H1 (cell line): ENCODE results near the gene UBE2J1. TPM values are rescaled to one million over a fixed set of nuclear protein-coding genes. Genes with fewer than 3 reads are reported as not detected.

Experiments
- CTCF ChIA-PET: fragments of 300-600 bp; sonication (Branson Sonifier 250); formaldehyde crosslinking; loops from one replicate; lab custom pipeline; 2021; ENCODE audit not compliant: partially characterized antibody; lab: Charles Lee
- POLR2A ChIA-PET: fragments of 300-600 bp; sonication (Branson Sonifier 250); formaldehyde crosslinking; loops from one replicate; lab custom pipeline; 2021; ENCODE audit warnings: inconsistent platforms; ENCODE audit not compliant: partially characterized antibody; lab: Charles Lee
- DNase-seq, 2 experiments: peaks; one replicate each; pipeline versions ENCODE4 v3.0.0 to v3.0.0-alpha.2; 2010 to 2022; ENCODE audit warnings: low spot score in 2 of 2, low read depth in 1 of 2, mixed read lengths in 1 of 2
- FAIRE-seq: peaks from 2 replicates; lab custom pipeline; 2011; peaks lifted over from hg19 to GRCh38; lab: Jason Lieb, UNC
- H2AFZ ChIP-seq: 2 replicates; pipeline ENCODE4 v1.8.1; 2012; ENCODE audit warnings: low read length, inconsistent platforms
- H2AK5ac ChIP-seq: 2 replicates; pipeline ENCODE4 v1.6.1; 2013; ENCODE audit warnings: low read depth, low read length
- H2BK120ac ChIP-seq: replicated peaks from 2 replicates; pipeline ENCODE3; 2013; ENCODE audit warnings: low read depth, low read length, inconsistent platforms
- H2BK12ac ChIP-seq: 2 replicates; pipeline ENCODE4 v1.6.1; 2013; ENCODE audit warnings: low read depth, low read length
- H2BK15ac ChIP-seq: 2 replicates; pipeline ENCODE4 v1.6.1; 2013; ENCODE audit warnings: low read length
- H2BK20ac ChIP-seq: 2 replicates; pipeline ENCODE4 v1.6.1; 2013; ENCODE audit warnings: low read length
- H2BK5ac ChIP-seq: 2 replicates; pipeline ENCODE4 v1.6.1; 2013; ENCODE audit warnings: low read depth, low read length
- H3K14ac ChIP-seq: 2 replicates; pipeline ENCODE4 v1.6.1; 2013; ENCODE audit warnings: inconsistent platforms; ENCODE audit not compliant: insufficient read length
- H3K18ac ChIP-seq: 2 replicates; pipeline ENCODE4 v1.6.1; 2013; ENCODE audit warnings: low read length; ENCODE audit errors: extremely low read depth
- H3K23ac ChIP-seq: 2 replicates; pipeline ENCODE4 v1.6.1; 2013; ENCODE audit warnings: inconsistent platforms; ENCODE audit not compliant: insufficient read length
- H3K23me2 ChIP-seq: 2 replicates; pipeline ENCODE4 v1.6.1; 2013; ENCODE audit warnings: low read depth, low read length
- H3K27ac ChIP-seq: 2 replicates; pipeline ENCODE4 v1.6.1; 2011; ENCODE audit warnings: low read depth, low read length, inconsistent platforms
- H3K27me3 ChIP-seq, 4 experiments: replicated peaks in 1 of 4; 1 replicate in 1 of 4; 2 replicates in 3 of 4; pipeline versions ENCODE4 v1.6.1 to v1.8.1; 2011 to 2013; ENCODE audit warnings: low read length in 3 of 4, mild to moderate bottlenecking in 3 of 4, inconsistent platforms in 2 of 4, mixed read lengths in 2 of 4, moderate library complexity in 1 of 4; ENCODE audit not compliant: control insufficient read depth in 3 of 4, insufficient read depth in 3 of 4; ENCODE audit errors: extremely low read depth in 1 of 4
- H3K36me3 ChIP-seq, 4 experiments: 2 replicates each; pipeline versions ENCODE4 v1.6.1 to v1.8.1; 2011 to 2013; ENCODE audit warnings: mild to moderate bottlenecking in 4 of 4, low read length in 3 of 4, moderate library complexity in 2 of 4, control low read depth in 1 of 4, inconsistent platforms in 1 of 4; ENCODE audit not compliant: insufficient read depth in 4 of 4, control insufficient read depth in 2 of 4
- H3K4ac ChIP-seq: replicated peaks from 2 replicates; pipeline ENCODE3; 2013; ENCODE audit warnings: low read length, low read depth, mixed read lengths, inconsistent platforms; ENCODE audit not compliant: insufficient read length
- H3K4me1 ChIP-seq, 4 experiments: replicated peaks in 1 of 4; 1 replicate in 1 of 4; 2 replicates in 3 of 4; pipeline versions ENCODE4 v1.6.1 to v1.8.1; 2011 to 2013; ENCODE audit warnings: low read length in 3 of 4, inconsistent platforms in 2 of 4, mixed read lengths in 1 of 4; ENCODE audit not compliant: insufficient read depth in 4 of 4, control insufficient read depth in 3 of 4
- H3K4me2 ChIP-seq, 2 experiments: 2 replicates each; pipeline versions ENCODE4 v1.6.1 to v1.8.1; 2011 to 2013; ENCODE audit warnings: low read depth in 2 of 2, low read length in 2 of 2, control low read depth in 1 of 2, inconsistent platforms in 1 of 2, mild to moderate bottlenecking in 1 of 2; ENCODE audit not compliant: insufficient read depth in 1 of 2
- H3K4me3 ChIP-seq, 4 experiments: fragments of 200-600, 300-600 bp in 1 of 4; sonication (generic), shearing (Covaris generic), sonication (Bioruptor Twin) in 1 of 4; 2 replicates each; pipeline versions ENCODE4 v1.5.1 to v1.8.1; 2011 to 2016; ENCODE audit warnings: low read length in 4 of 4, low read depth in 3 of 4, control low read depth in 2 of 4, inconsistent platforms in 2 of 4, mild to moderate bottlenecking in 2 of 4, mixed read lengths in 1 of 4, moderate library complexity in 1 of 4; ENCODE audit not compliant: insufficient read depth in 2 of 4; ENCODE audit errors: extremely low read depth in 1 of 4
- H3K56ac ChIP-seq: replicated peaks from 2 replicates; pipeline ENCODE3; 2013; ENCODE audit warnings: low read depth, mild to moderate bottlenecking, mixed read lengths, low read length, inconsistent platforms; ENCODE audit not compliant: insufficient read length
- H3K79me1 ChIP-seq: 2 replicates; pipeline ENCODE4 v1.6.1; 2013; ENCODE audit warnings: low read depth, low read length, control low read depth
- H3K79me2 ChIP-seq, 2 experiments: 2 replicates each; pipeline versions ENCODE4 v1.6.1 to v1.8.1; 2012 to 2013; ENCODE audit warnings: low read length in 2 of 2, mild to moderate bottlenecking in 2 of 2, inconsistent platforms in 1 of 2; ENCODE audit not compliant: insufficient read depth in 2 of 2, control insufficient read depth in 1 of 2
- H3K9ac ChIP-seq, 4 experiments: replicated peaks in 1 of 4; 1 replicate in 1 of 4; 2 replicates in 3 of 4; pipeline versions ENCODE4 v1.6.1 to v1.8.1; 2011 to 2013; ENCODE audit warnings: low read depth in 3 of 4, low read length in 3 of 4, control low read depth in 2 of 4, mild to moderate bottlenecking in 2 of 4, moderate library complexity in 2 of 4, inconsistent platforms in 1 of 4; ENCODE audit errors: extremely low read depth in 1 of 4
- H3K9me3 ChIP-seq, 2 experiments: 2 replicates each; pipeline versions ENCODE4 v1.6.1 to v1.8.1; 2012 to 2013; ENCODE audit warnings: mild to moderate bottlenecking in 2 of 2, moderate library complexity in 2 of 2, control low read depth in 1 of 2, inconsistent platforms in 1 of 2, low read depth in 1 of 2, low read length in 1 of 2, mixed read lengths in 1 of 2; ENCODE audit not compliant: insufficient read depth in 2 of 2
- H4K20me1 ChIP-seq, 2 experiments: replicated peaks in 1 of 2; 2 replicates each; pipeline versions ENCODE3 to v1.8.1; 2011 to 2013; ENCODE audit warnings: inconsistent platforms in 2 of 2, low read length in 2 of 2, mild to moderate bottlenecking in 1 of 2; ENCODE audit not compliant: insufficient read depth in 2 of 2, control insufficient read depth in 1 of 2
- H4K5ac ChIP-seq: 2 replicates; pipeline ENCODE4 v1.6.1; 2013; ENCODE audit warnings: low read length, low read depth, mixed read lengths, inconsistent platforms; ENCODE audit not compliant: insufficient read length
- H4K8ac ChIP-seq: 2 replicates; pipeline ENCODE4 v1.8.0; 2013; ENCODE audit warnings: mild to moderate bottlenecking, moderate library complexity, low read length, inconsistent platforms; ENCODE audit not compliant: insufficient read depth; ENCODE audit errors: extremely low read depth
- H4K91ac ChIP-seq: replicated peaks from 2 replicates; pipeline ENCODE3; 2013; ENCODE audit warnings: low read length, mixed read lengths, inconsistent platforms; ENCODE audit not compliant: insufficient read length
- WGBS, 2 experiments: shearing (Covaris generic) in 1 of 2; methylation state at CpG; one replicate each; pipeline versions ENCODE4 v1.1.6 to v1.1.7; 2013 to 2015; ENCODE audit warnings: low lambda C conversion rate in 2 of 2, mixed read lengths in 2 of 2, inconsistent platforms in 1 of 2, low coverage in 1 of 2, missing lambda C conversion rate in 1 of 2; ENCODE audit not compliant: insufficient replicate concordance in 2 of 2, insufficient coverage in 1 of 2, insufficient read length in 1 of 2; ENCODE audit errors: extremely low coverage in 1 of 2, missing lambda C conversion rate in 1 of 2; 5-methylcytosine and 5-hydroxymethylcytosine counted together
- polyA plus RNA-seq, 7 experiments: library from polyadenylated mRNA; depleted of rRNA in 3 of 7; stranded (reverse) in 5 of 7; unstranded in 2 of 7; fragments of >200 nt in 5 of 7; fragments of 200-250 nt in 2 of 7; gene quantifications; 1 replicate in 5 of 7; 2 replicates in 1 of 7; 4 replicates in 1 of 7; pipeline versions ENCODE4 v1.2.1 to v1.2.3, GENCODE V29; 2011 to 2013; ENCODE audit warnings: missing spikeins in 2 of 7, mixed read lengths in 2 of 7
- total RNA-seq: library from RNA; stranded (reverse); fragmentation: NEBNext Ultra II Directional; extraction: Animal tissue kit (Norgen Biotek cat#: 25700); gene quantifications from 2 replicates; pipeline ENCODE4 v1.2.1, GENCODE V29; 2021

UBE2J1 gene
- total and polyA plus RNA-seq, 2 of the 8 experiments (the other 6 are each of a cell fraction or from before 2014, with no cell fraction given): 8.5 to 15.2 TPM

GRCh38 chr6:89398762-89399525 lies 46.4 kb upstream of the UBE2J1 start:
- CTCF ChIA-PET: interaction anchor here (0.8 to 3.0 kb wide), 6 partner anchors 10 to 213 kb away, joined by 3 to 11 read pairs (median 5); no protein-coding TSS in a partner anchor
- 92% methylated on average over 7 of the region's 7 CpGs; no CpG with 5 or more reads in 1 of the 2 experiments for WGBS, 2 experiments

More at GRCh38 chr6:89398762-89399525, 46.4 kb upstream of the UBE2J1 start:
- H2BK20ac ChIP-seq: no peak overlapping the region
- no peaks in the 10 kb centered on the region for H3K27me3 ChIP-seq
- no peak overlapping the region for H2BK15ac ChIP-seq
- no peak overlapping the region for H3K9ac ChIP-seq
- no peak overlapping the region for H3K4me3 ChIP-seq
- H3K4ac ChIP-seq: no peak overlapping the region
- no peak overlapping the region for H4K91ac ChIP-seq
- FAIRE-seq (no peak), DNase-seq (no peak)
- H3K79me2 ChIP-seq: peaks cover 0 to 16% of the 10 kb centered on the region in 2 experiments; a peak in 1 of 4 replicates
- no peak overlapping the region for H4K5ac ChIP-seq
- H2AFZ ChIP-seq: no peak overlapping the region
- no peak overlapping the region for H2BK12ac ChIP-seq
- peaks cover 5% of the 10 kb centered on the region; the same call in 1 of the 2 replicates for H3K79me1 ChIP-seq
- H3K9me3 ChIP-seq: no peaks in the 10 kb centered on the region
- no peak overlapping the region for H4K8ac ChIP-seq
- no peak overlapping the region for H2BK120ac ChIP-seq
- no peak overlapping the region for H3K23ac ChIP-seq
- POLR2A ChIA-PET: no interaction called here
- H2BK5ac ChIP-seq: no peak overlapping the region
- no peaks in the 10 kb centered on the region for H3K36me3 ChIP-seq
- no peak overlapping the region for H2AK5ac ChIP-seq
- no peak overlapping the region for H3K4me2 ChIP-seq
- H4K20me1 ChIP-seq: no peaks in the 10 kb centered on the region
- no peaks in the 10 kb centered on the region for H3K23me2 ChIP-seq
- no peak overlapping the region for H3K18ac ChIP-seq
- no peak overlapping the region for H3K14ac ChIP-seq
- H3K27ac ChIP-seq: no peak overlapping the region
- peaks cover 0 to 7% (median 0%) of the 10 kb centered on the region in 4 experiments; a peak in 1 of 7 replicates for H3K4me1 ChIP-seq
- H3K56ac ChIP-seq: no peak overlapping the region
